GM18520 (cell line): ENCODE measurements around the gene SCAMP5.

Experiments
- ATAC-seq: cut with Tn5 transposase; IDR thresholded peaks from one replicate; pipeline ENCODE4 v1.9.1; 2021; ENCODE audit not compliant: unreplicated experiment

SCAMP5 gene

GRCh38 chr15:75044258-75044878, 49.0 kb downstream of the SCAMP5 start:
- no peak for ATAC-seq

DNA sequence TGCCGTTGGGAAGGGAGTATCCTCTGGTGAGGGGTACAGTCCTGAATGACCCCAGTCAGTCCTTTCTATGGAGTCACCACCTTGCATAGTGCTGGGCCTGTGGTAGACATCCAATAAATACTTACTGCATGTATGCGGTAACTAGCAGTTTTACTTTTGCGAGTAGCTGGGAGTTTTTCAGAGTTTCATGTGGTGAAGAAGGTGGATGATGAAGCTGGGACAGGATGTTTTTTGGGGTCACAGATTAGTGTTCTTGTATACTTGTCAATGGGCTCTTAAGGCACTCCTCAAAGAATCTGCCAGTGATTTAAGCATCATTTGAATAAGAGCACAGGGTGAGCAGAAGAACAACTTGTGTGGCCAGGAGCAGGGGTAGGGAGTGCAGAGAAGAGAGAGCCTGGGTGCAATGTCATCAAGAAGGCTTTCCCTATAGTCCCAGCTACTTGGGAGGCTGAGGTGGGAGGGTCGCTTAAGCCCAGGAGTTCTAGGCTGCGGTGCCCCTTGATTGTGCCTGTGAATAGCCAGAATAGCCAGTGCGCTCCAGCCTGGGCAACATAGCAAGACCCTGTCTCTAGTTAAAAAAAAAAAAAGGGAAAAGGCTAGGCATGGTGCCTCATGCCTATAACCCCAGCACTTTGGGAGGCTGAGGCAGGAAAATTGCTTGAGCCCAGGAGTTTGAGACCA, 50.1 kb downstream of the SCAMP5 start:
- ATAC-seq = no peak

GRCh38 chr15:75048394-75048793, 53.0 kb downstream of the SCAMP5 start:
- no peak for ATAC-seq

DNA sequence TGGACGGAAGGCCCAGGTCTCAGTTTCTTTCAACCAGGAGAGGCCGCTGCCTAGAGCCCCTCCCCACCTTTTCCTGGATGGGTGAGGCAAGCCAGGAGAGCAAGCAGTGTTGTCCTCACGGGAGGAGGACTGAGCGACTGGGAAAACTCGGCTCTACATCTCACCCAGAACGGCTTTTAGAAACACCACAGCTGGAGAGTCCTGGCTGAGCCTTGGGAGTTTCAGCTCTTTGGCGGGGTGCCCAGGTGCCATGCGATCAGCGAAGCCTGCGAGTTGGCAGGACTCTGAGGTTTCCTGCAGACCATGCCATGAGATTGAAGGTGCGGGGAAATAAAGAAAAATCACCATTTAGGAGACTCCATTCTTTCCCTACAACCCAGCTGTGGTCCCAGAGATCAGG, 54.0 kb downstream of the SCAMP5 start:
- ATAC-seq = no peak

DNA sequence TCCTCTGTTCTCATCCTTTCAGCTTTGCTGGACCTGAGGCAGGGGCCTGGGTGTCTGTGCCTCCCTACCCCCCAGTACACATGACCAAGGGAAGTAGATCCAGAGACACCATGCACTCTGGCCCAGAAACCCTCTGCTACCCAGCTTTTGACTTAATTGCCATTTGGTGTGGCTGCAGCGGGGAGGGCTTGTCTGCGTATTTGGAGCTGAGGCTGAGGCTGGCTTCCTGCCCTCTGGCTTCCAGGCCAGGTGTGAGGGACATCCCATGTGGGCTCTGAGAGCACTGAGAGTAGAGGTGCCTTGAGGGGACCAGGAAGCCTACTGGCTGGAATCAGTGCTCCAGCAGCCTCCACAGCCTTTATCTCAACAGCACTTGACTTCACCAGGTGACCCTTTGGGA, 54.9 kb downstream of the SCAMP5 start:
- no peak for ATAC-seq

DNA sequence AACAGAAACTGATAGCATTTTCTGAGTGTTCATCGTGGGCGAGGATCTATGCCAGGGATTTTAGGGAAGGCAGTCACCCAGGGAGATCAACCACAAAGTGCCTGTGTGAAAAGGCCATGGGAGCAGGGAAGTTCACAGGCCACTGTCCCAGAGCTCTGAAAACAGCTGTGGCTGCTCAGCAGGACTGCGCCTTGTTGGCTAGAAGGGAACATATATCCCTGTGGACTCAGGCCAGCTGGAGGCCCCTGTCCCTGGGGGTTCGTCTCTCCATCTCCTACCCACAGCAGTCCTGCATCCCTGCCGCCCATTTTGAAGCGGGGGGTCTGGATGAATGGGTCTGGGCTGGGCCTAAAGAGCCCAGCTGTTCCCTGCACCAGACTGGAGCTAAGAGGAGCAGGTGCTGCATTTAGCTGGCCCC, 55.8 kb downstream of the SCAMP5 start:
- no peak for ATAC-seq

DNA sequence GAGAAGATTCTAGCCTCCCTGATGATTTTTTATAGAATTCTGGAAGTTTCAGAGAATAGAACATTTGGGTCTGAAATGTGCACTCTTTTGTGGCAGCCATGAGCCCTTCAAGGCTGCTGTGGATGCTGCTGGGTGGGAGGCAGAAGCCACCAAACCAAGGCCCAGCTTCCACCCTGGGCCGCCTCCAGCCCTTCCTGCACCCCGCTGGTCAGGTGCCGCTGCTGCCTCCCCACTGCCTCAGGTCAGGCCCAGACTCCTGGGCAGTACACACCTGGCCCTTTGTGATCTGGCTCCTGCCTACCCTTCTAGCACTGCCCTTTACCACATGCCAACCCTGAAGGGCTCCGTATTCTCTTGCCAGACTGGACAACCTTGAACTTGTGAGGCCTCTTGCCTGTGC, 56.3 kb downstream of the SCAMP5 start:
- ATAC-seq = no peak

DNA sequence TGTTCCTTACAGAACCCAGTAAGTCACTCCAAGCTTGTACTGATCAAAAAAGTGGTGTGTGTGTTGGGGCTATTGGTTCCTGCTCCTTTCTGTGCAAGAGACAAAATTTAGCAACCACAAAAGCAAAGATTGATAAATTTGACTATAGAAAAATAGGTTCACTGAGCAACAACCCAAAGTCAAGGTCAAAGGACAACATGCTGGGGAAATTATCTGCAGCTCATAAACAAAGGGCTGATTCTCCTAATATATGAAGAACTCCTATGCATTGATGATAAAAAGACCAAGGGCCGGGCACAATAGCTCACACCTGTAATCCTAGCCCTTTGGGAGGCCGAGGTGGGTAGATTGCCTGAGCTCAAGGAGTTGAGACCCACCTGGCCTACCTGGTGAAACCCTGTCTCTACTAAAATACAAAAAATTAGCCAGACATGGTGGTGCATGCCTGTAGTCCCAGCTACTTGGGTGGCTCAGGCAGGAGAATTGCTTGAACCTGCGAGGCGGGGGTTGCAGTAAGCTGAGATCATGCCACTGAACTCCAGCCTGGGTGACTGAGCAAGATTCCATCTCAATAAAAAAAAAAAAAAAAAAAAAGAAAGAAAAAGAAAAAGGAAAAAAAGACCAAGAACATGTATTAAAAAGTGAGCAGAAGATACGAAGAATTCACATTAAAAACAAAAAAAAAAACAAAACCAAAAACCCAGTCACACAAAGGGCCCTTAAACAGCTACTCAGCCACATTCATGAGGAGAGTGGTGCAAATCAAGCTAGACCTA, 57.8 kb downstream of the SCAMP5 start:
- ATAC-seq = no peak

GRCh38 chr15:75053748-75054125, 58.4 kb downstream of the SCAMP5 start:
- ATAC-seq = no peak

DNA sequence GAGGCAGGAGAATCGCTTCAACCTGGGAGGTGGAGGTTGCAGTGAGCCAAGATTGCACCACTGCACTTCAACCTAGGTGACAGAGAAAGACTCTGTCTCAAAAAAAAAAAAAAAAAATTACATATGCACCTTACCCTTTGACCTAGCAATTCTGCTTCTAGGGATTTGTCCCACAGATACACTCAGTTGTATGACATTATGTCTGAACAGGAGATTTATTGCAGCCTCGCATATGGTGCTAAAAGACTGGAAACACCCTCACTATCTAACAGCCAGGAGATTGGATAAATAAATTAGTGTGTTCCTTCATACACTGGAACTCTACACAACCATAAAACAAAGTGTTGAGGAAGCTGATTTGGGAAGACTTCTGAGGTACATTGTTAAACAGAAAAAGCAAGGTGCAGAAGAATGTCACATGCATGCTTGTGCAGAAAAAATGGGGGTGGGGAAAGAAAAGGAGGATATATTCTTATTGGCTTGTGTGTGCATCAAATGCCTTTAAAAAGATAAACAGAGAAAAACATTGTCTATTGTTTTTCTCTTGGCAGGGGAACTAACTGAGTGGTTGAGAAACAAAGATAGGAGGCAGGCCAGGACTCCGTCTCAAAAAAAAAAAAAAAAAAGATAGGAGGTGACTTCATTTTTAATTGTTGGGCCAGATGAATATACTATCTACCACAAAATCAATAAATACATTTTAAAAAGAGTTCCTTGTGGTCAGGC, 59.0 kb downstream of the SCAMP5 start:
- ATAC-seq = no peak

DNA sequence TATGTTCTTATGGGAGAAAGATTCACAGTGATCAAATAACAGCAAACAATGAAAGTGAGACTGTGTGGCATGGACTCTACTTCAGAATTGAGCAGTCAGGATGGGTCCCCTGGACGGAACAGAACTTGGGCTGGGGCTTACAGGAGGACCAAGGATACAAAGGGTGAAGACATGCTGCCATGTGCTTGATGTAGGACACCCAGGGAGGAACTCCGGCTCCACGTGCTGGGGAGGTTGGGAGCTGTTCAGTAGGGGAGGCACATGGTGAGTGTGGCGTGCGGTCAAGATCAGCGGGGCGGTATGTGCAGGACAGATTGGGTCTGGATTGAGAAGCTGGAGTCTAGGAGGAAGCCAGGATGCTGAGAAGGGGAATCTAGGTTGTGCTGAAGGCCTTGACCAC, 60.7 kb downstream of the SCAMP5 start:
- ATAC-seq = no peak

DNA sequence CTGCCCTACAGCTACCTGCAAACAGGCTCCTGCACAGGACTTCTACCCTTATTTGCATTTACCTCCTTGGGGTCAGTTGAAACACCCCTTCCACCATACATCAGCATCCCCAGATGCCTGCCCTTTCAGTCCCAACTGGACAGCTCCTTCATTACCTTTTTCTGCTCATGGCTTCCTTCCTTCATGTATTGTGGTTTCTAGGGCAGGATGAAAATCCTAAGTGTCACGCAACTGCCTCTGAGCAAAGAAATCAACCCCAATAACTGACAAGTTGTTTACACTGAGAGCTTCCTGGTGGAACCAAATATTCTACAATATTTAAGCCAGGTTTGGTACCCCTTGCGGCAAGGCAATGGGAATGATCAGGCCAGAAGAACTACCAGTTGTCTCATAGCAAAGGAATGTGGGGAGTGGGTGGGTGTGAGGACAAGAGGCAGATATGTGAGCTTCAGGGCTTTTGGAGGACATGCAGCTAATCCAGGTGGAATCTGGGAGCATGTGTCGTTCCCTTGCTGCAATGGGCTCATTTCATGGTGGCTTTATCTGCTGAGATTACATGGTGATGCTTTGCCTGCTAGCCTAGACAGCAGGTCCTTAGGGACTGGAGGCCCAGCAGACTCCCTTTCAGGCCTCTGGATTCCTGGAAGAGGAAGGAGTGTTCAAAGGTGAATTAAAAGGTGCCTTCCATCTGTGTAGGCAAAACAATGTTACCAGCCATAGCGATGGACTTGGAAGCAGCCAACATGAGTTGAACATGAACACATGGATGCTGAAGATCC, 63.0 kb downstream of the SCAMP5 start:
- no peak for ATAC-seq

DNA sequence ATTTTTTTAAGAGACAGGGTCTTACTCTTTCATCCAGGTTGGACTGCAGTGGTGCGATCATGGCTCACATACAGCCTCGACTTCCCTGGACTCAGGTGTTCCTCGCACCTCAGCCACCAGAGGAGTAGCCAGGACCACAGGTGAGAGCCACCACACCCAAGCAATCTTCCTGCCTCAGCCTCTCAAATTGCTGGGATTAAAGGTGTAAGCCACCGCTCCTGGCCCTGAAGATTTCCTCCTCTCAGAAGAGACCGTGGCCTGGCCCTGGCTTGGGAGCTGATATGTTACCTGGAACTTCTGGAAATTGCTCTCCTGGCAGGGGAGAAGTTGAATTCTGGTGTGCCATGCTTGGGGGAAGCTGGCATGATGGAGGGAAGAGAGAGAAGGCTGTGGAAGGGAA, 64.2 kb downstream of the SCAMP5 start:
- ATAC-seq = no peak

DNA sequence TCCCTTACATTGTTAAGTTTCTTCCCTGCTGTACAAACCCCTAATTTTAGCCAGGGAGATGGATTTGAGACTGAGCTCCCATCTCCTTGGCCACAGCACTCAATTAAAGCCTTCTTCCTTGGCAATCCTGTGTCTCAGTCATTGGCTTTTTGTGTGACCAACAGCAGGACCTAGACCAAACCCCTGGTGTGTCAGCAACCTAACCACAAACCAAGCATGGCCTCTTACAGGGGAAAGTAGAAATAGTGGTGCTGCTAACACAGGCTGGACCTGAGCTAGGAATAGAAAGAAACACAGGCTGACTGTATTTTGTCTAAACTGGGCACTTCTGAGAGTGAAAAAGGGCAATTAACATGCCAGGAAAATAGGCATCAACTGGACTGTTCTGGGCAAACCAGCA, 65.9 kb downstream of the SCAMP5 start:
- ATAC-seq = no peak

DNA sequence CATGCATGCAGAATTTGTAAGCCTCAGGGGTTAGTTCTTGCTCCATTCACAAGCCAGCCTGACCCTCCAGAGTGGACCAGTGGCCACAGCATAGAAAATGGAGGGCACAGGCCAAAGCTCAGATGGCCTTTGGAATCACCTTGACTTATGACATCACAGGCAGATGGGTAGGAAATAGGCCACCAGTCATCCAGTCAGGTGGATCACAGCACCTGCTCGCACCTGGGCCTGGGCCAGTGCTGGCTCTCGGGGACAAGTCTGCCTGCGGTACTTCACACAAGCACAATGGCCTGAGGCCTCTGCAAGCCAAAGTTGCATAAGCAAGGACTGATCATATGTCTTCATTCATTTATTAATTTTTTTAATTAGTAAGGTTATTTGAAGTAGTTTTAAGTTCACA, 67.3 kb downstream of the SCAMP5 start:
- no peak for ATAC-seq

DNA sequence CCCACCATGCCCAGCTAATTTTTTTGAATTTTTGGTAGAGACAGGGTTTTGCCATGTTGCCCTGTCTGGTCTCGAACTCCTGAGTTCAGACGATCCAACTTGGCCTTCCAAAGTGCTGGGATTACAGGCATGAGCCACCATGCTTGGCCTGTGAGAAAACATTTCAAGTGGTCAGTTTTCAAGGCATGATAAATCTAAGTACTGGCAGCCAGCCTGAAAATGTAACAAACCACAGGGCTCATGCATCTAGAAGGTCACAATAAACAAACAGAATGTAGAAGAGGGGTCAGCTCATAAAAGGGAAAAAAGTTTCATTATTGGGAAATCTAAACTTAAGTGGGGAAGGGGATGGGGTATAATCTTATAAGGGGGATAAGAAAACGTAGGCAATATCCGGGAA, 68.0 kb downstream of the SCAMP5 start:
- no peak for ATAC-seq

GRCh38 chr15:75063889-75064288, 68.5 kb downstream of the SCAMP5 start:
- no peak for ATAC-seq

DNA sequence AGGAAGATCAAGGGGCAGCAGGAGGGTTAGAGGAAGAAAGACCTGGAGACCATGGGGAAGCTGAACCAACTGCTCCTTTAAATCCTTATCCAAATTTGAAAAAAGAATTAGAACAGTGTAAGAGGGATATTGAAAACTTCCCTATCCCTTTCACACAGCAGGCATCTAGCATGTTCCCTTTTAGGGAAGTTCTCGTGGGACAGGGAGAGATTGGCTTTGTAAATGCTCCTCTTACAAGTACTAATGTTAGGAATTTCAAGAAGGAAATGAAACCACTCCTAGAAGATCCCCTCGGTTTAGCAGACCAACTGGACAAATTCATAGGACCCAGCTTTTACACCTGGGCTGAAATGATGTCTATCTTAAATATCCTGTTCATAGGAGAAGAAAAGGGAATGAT, 69.5 kb downstream of the SCAMP5 start:
- ATAC-seq = no peak

DNA sequence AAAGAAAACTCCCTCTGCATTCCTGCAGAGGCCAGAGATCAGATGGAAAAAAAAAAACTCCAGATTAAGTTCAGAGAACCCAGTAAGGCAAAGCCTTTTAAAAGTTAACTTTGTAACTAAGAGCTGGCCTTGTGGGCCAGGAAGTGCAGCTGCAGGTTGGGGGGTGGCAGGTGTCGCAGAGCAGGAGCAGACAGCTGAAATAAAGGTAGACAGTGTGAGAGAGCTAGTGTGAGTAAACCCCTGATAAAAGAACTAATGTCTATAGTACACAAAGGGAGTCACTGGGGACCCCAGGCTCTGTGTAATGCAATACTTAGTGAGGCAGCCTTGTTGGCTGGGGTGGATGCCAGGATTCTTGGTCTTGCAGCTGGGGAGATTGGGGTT, 70.1 kb downstream of the SCAMP5 start:
- no peak for ATAC-seq

- ATAC-seq = no peak
These were observed 70.6 kb downstream of the SCAMP5 start for GRCh38 chr15:75065851-75066509.
